Erythroblast (primary cell): Measurements from ENCODE around the gene RHOXF2B.
"Not testable (repeated sequence)": the region's sequence is repeated elsewhere in the genome, so short reads cannot be mapped to it uniquely, and the experiment has no call there.

ENCODE experiments used
- GATA1 ChIP-seq: IDR thresholded peaks from 2 replicates; pipeline ENCODE4 v1.6.1; 2011; ENCODE audit warnings: low read depth, mild to moderate bottlenecking, control low read depth, low read length, moderate library complexity
- POLR2A ChIP-seq: IDR thresholded peaks from 2 replicates; pipeline ENCODE4 v1.6.1; 2011; ENCODE audit warnings: mild to moderate bottlenecking, low read length

DNA sequence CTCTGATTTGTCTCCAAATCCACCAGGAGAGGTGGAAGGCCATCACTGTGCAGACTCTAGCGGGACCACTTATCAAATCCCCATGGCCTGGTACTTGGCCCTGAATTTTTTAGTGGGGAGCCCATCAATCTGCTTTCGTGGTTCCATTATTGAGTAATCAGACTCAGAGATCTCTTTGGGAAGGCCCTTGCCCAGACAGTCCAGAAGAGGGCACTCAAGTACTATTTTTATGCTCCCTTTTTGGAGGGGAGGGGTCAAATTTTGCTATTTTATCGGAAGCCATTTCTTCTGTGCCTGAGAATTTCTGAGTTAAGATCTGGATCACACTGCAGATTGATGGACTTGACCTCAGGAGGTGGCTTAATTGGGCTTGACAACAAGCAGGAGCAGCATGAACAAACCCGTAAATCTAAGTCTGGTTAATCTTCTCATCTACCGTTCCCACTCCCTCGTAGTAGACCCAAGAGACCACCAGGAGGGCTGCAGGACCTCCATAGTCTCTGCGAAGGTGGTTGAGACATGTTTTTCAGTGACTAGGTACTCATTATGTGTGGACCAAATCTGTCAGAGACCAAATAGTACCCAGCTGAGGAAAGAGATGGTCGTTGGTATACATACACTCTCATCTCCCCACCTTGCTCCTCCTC lies 38.3 kb downstream of the RHOXF2B start:
- not testable (repeated sequence) for TF ChIP-seq POLR2A, GATA1
